Progenitor cell of endocrine pancreas (in vitro differentiated cells): ENCODE results near the gene IQGAP3. TPM values are rescaled to one million over a fixed set of nuclear protein-coding genes. Genes with fewer than 3 reads are reported as not detected.
A peak's percentile ranks its signal among the peaks of the same experiment; 100 is the strongest.

Experiments
- DNase-seq: peaks from one replicate; pipeline ENCODE4 v3.0.0; 2021; ENCODE audit warnings: low spot score; ENCODE audit not compliant: unreplicated experiment
- H3K27ac Mint-ChIP-seq: 2 replicates; pipeline ENCODE4 v1.8.0; 2021; ENCODE audit warnings: mild to moderate bottlenecking, moderate library complexity, mixed read lengths
- H3K27me3 Mint-ChIP-seq: 2 replicates; pipeline ENCODE4 v1.8.0; 2021; ENCODE audit warnings: mixed read lengths
- H3K36me3 Mint-ChIP-seq: 2 replicates; pipeline ENCODE4 v1.8.0; 2022; ENCODE audit warnings: mixed read lengths; ENCODE audit not compliant: insufficient read depth
- H3K4me1 Mint-ChIP-seq: 2 replicates; pipeline ENCODE4 v1.8.0; 2021; ENCODE audit warnings: low read depth, mixed read lengths
- H3K4me3 Mint-ChIP-seq: 2 replicates; pipeline ENCODE4 v1.8.0; 2021; ENCODE audit warnings: low read depth, mild to moderate bottlenecking, moderate library complexity, mixed read lengths
- H3K9me3 Mint-ChIP-seq: 2 replicates; pipeline ENCODE4 v1.8.0; 2021; ENCODE audit warnings: low read depth, mixed read lengths
- total RNA-seq: library from RNA; stranded (reverse); gene quantifications from 2 replicates; pipeline ENCODE4 v1.2.1, GENCODE V29; 2021
- TF ChIP-seq, protein P1 (sequence below): fragments of 200-600 bp; sonication (generic); IDR thresholded peaks from one replicate; pipeline ENCODE4 v1.5.0; 2021; ENCODE audit warnings: antibody characterized with exemption, mild to moderate bottlenecking; ENCODE audit not compliant: unreplicated experiment

The IQGAP3 gene
- total RNA-seq, 1 donor from 2014 or later = 29.6 TPM

DNA sequence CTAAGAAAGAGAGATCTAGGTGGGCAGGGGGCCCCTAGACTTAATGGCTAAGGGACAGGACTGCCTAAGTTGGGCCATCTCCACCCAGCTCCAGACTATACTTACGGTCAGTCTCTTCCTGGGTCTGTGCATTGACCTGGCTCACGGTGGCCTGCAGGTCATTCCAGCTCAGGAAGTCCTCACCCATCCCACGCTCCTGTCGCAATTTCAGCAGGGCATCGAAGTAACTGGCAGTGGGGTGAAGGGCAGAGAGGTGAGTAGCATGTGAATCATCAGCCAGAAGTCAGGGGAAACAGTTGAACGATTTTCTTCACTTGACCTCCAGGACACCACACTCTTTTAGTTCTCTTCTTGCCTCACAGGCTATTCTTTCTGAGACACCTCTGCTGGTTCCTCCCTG lies 20.5 kb downstream of the IQGAP3 start:
- H3K9me3 Mint-ChIP-seq = no peaks in the 10 kb centered on the region
- H3K27me3 Mint-ChIP-seq = no peaks in the 10 kb centered on the region
- TF ChIP-seq, protein P1, sequence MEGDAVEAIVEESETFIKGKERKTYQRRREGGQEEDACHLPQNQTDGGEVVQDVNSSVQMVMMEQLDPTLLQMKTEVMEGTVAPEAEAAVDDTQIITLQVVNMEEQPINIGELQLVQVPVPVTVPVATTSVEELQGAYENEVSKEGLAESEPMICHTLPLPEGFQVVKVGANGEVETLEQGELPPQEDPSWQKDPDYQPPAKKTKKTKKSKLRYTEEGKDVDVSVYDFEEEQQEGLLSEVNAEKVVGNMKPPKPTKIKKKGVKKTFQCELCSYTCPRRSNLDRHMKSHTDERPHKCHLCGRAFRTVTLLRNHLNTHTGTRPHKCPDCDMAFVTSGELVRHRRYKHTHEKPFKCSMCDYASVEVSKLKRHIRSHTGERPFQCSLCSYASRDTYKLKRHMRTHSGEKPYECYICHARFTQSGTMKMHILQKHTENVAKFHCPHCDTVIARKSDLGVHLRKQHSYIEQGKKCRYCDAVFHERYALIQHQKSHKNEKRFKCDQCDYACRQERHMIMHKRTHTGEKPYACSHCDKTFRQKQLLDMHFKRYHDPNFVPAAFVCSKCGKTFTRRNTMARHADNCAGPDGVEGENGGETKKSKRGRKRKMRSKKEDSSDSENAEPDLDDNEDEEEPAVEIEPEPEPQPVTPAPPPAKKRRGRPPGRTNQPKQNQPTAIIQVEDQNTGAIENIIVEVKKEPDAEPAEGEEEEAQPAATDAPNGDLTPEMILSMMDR = no peak
- no peak overlapping the region for H3K27ac Mint-ChIP-seq
- no peak for DNase-seq
- peaks cover 9% of the 10 kb centered on the region for H3K36me3 Mint-ChIP-seq
- no peak overlapping the region for H3K4me3 Mint-ChIP-seq
- no peaks in the 10 kb centered on the region for H3K4me1 Mint-ChIP-seq

DNA sequence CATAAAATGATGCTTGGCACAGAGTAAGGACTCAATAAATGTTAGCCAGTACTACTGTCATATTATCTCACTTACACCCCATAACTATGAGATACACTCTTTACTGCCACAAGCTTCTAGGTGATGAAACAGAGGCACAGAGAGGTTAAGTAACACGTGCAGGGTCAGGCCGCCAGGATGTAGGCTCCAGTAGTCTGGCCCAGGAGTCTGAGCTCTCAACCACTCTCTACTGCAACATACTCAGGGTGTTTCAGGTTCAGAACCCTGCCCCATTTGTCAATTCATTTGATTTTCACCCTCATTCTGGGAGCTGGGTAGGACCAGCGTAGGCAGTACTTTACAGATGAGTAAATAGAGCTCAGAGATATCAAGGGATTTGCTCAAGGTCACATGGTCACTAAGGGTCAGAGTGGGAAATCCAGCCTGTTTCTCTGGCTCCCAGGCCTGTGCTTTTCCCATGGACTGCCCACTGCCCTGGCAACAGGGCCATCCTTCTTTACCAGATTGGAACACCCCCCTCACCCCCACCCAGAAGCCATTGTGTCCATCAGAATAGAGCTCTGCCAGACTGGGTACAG lies 21.2 kb downstream of the IQGAP3 start:
- no peaks in the 10 kb centered on the region for H3K4me1 Mint-ChIP-seq
- no peaks in the 10 kb centered on the region for H3K9me3 Mint-ChIP-seq
- DNase-seq = no peak
- H3K27me3 Mint-ChIP-seq = no peaks in the 10 kb centered on the region
- H3K36me3 Mint-ChIP-seq = peaks cover 9% of the 10 kb centered on the region
- TF ChIP-seq, protein P1 = no peak
- no peak overlapping the region for H3K27ac Mint-ChIP-seq
- H3K4me3 Mint-ChIP-seq = no peak overlapping the region

DNA sequence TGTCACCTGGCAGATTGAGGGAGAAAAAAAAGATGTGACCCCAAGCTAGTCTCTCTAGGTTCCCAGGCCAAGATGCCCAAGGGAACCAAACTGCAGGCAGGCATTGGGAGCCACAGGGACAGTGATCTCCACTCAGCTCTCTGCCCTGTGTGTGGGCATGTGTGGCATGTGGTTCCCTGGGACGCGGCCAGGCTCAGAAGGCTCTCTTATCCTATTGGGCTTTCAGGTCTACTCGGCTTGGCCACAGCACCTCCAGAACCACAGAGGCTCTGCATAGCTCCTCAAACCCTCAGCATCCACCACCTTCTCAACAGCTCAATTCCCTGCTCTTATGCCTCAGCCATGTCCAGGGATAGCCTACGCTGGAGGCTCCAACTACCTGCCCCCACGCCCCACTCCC lies 22.0 kb downstream of the IQGAP3 start:
- TF ChIP-seq, protein P1 = no peak
- H3K27ac Mint-ChIP-seq = no peak overlapping the region
- no peak overlapping the region for H3K4me3 Mint-ChIP-seq
- peaks cover 9% of the 10 kb centered on the region for H3K36me3 Mint-ChIP-seq
- H3K27me3 Mint-ChIP-seq = no peaks in the 10 kb centered on the region
- H3K9me3 Mint-ChIP-seq = no peaks in the 10 kb centered on the region
- DNase-seq = no peak
- no peaks in the 10 kb centered on the region for H3K4me1 Mint-ChIP-seq

DNA sequence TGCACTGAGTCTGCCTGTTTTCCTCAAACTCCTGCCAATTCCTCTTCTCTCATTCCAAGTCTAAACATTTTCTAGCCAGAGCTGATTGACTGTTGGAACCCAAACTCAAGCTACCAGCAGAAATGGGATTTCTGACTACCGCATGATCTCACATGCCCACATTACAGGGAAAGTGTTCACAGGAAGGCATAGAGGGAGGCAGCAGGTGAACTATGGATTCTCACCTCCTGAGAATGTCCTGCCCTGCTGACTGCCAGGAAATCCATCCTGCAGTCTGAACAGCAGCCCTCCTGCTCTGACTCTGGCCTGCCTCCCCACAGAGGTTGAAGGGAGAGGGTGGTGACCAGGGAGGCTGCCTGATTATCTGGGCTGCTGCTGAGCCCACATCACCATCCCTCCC lies 22.5 kb downstream of the IQGAP3 start:
- no peaks in the 10 kb centered on the region for H3K9me3 Mint-ChIP-seq
- no peaks in the 10 kb centered on the region for H3K27me3 Mint-ChIP-seq
- TF ChIP-seq, protein P1 = no peak
- H3K27ac Mint-ChIP-seq = no peak overlapping the region
- H3K36me3 Mint-ChIP-seq = peaks cover 9% of the 10 kb centered on the region
- no peaks in the 10 kb centered on the region for H3K4me1 Mint-ChIP-seq
- no peak for DNase-seq
- no peak overlapping the region for H3K4me3 Mint-ChIP-seq

DNA sequence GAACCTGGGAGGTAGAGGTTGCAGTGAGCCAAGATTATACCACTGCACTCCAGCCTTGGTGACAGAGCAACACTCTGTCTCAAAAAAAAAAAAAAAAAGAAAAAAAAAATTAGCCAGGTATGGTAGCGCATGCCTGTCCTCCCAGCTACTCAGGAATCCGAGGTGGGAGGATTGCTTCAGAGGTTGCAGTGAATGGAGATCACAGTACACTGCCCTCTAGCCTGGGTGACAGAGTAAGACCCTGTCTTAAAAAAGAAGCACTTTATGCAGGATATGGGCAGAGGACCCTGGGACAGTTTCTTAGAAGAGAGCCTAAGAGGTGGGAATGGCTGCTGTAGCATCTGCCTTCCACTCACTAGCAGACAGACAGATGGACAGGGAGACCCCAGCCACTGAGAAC lies 23.0 kb downstream of the IQGAP3 start:
- peak overlapping the region; percentile 13 for H3K27ac Mint-ChIP-seq
- H3K27me3 Mint-ChIP-seq = no peaks in the 10 kb centered on the region
- TF ChIP-seq, protein P1 = no peak
- no peaks in the 10 kb centered on the region for H3K4me1 Mint-ChIP-seq
- H3K4me3 Mint-ChIP-seq = no peak overlapping the region
- H3K9me3 Mint-ChIP-seq = no peaks in the 10 kb centered on the region
- peaks cover 9% of the 10 kb centered on the region for H3K36me3 Mint-ChIP-seq
- no peak for DNase-seq
